Measurements from ENCODE around the gene IER5. TPM values are rescaled to one million over a fixed set of nuclear protein-coding genes. Genes with fewer than 3 reads are reported as not detected.

IER5 gene
- polyA plus RNA-seq, 1 experiment: 16.9 TPM

DNA sequence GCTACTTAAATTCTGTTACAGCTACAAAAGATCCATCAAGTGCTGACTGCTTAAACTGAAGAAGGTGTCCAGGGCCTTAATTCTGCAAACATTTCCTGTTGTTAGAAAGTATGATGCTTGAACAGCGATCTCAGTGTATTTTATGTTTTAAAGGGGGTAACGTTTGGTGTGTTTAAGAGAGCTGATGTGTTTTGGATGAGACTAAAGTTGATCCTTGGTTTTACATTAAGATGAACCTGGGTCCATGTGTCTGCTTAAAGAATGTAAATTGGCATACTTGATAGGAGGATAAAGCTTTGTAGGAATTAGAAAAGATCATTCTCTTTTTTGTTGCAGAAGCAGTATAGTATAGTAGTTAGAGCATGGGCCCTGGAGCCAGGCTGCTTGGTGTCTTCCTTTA lies 3.6 kb downstream of the IER5 start:
- POLR2A ChIA-PET: interaction anchor here (1.3 kb wide), 1 partner anchor 44 kb away, joined by 7 read pairs; no protein-coding TSS in a partner anchor
- CTCF ChIA-PET: interaction anchor here (1.0 to 10.3 kb wide), 6 partner anchors 10 to 94 kb away, joined by 3 to 111 read pairs (median 4); no protein-coding TSS in a partner anchor
- Histone ChIP-seq H3K36me3 (ENCODE audit: control insufficient read depth, insufficient read depth, low read length) (peaks cover 2% of the 10 kb centered on the region; the same call in 1 of the 2 replicates), H3K4me3 (ENCODE audit: low read depth, low read length) (peak overlapping the region; percentile 84), H3K27me3 (ENCODE audit: control insufficient read depth, insufficient read depth, low read length) (no peaks in the 10 kb centered on the region)
- TF ChIP-seq, protein P1, sequence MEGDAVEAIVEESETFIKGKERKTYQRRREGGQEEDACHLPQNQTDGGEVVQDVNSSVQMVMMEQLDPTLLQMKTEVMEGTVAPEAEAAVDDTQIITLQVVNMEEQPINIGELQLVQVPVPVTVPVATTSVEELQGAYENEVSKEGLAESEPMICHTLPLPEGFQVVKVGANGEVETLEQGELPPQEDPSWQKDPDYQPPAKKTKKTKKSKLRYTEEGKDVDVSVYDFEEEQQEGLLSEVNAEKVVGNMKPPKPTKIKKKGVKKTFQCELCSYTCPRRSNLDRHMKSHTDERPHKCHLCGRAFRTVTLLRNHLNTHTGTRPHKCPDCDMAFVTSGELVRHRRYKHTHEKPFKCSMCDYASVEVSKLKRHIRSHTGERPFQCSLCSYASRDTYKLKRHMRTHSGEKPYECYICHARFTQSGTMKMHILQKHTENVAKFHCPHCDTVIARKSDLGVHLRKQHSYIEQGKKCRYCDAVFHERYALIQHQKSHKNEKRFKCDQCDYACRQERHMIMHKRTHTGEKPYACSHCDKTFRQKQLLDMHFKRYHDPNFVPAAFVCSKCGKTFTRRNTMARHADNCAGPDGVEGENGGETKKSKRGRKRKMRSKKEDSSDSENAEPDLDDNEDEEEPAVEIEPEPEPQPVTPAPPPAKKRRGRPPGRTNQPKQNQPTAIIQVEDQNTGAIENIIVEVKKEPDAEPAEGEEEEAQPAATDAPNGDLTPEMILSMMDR (IDR thresholded peaks at IDR 0.05; ENCODE audit: insufficient read depth, low read depth, low read length): no peak
- DNase-seq (ENCODE audit: low read depth): no peak

GRCh38 chr1:181092883-181093458 lies 4.5 kb downstream of the IER5 start:
- DNase-seq (ENCODE audit: low read depth): no peak
- TF ChIP-seq, protein P1 (IDR thresholded peaks at IDR 0.05; ENCODE audit: insufficient read depth, low read depth, low read length): no peak
- Histone ChIP-seq H3K36me3 (ENCODE audit: control insufficient read depth, insufficient read depth, low read length) (peaks cover 2% of the 10 kb centered on the region; the same call in 1 of the 2 replicates), H3K4me3 (ENCODE audit: low read depth, low read length) (no peak overlapping the region), H3K27me3 (ENCODE audit: control insufficient read depth, insufficient read depth, low read length) (no peaks in the 10 kb centered on the region)
- CTCF ChIA-PET: interaction anchor here (1.4 to 10.3 kb wide), 3 partner anchors 43 to 54 kb away, joined by 3 to 111 read pairs (median 15); no protein-coding TSS in a partner anchor
- POLR2A ChIA-PET: no interaction called here

GRCh38 chr1:181094416-181095212 lies 6.1 kb downstream of the IER5 start:
- peak; percentile 75 for DNase-seq (ENCODE audit: low read depth)
- POLR2A ChIA-PET: interaction anchor here (0.6 kb wide), 1 partner anchor 41 kb away, joined by 3 read pairs; no protein-coding TSS in a partner anchor
- H3K4me3 ChIP-seq (ENCODE audit: low read depth, low read length): no peak overlapping the region

GRCh38 chr1:181095260-181095659 lies 6.8 kb downstream of the IER5 start:
- peaks cover 2% of the 10 kb centered on the region; the same call in 1 of the 2 replicates for H3K36me3 ChIP-seq (ENCODE audit: control insufficient read depth, insufficient read depth, low read length)
- H3K4me3 ChIP-seq (ENCODE audit: low read depth, low read length): no peak overlapping the region
- no peak for DNase-seq (ENCODE audit: low read depth)
- ChIA-PET CTCF (interaction anchor here (0.7 to 10.3 kb wide), 4 partner anchors 9 to 57 kb away, joined by 3 to 111 read pairs (median 8); no protein-coding TSS in a partner anchor), POLR2A (no interaction called here)
- TF ChIP-seq, protein P1 (IDR thresholded peaks at IDR 0.05; ENCODE audit: insufficient read depth, low read depth, low read length): no peak
- H3K27me3 ChIP-seq (ENCODE audit: control insufficient read depth, insufficient read depth, low read length): no peaks in the 10 kb centered on the region

More at GRCh38 chr1:181094416-181095212, 6.1 kb downstream of the IER5 start:
- TF ChIP-seq, protein P1 (IDR thresholded peaks at IDR 0.05; ENCODE audit: insufficient read depth, low read depth, low read length): no peak
- Histone ChIP-seq H3K36me3 (ENCODE audit: control insufficient read depth, insufficient read depth, low read length) (peaks cover 2% of the 10 kb centered on the region; the same call in 1 of the 2 replicates), H3K27me3 (ENCODE audit: control insufficient read depth, insufficient read depth, low read length) (no peaks in the 10 kb centered on the region)
- CTCF ChIA-PET: interaction anchor here (1.9 to 10.3 kb wide), 3 partner anchors 10 to 56 kb away, joined by 7 to 111 read pairs (median 8); no protein-coding TSS in a partner anchor

GRCh38 chr1:181095763-181096184 lies 7.3 kb downstream of the IER5 start:
- ChIA-PET POLR2A (interaction anchor here (0.5 to 1.9 kb wide), 3 partner anchors 10 to 46 kb away, joined by 3 to 12 read pairs (median 9); no protein-coding TSS in a partner anchor), CTCF (interaction anchor here (0.6 to 10.3 kb wide), 7 partner anchors 8 to 467 kb away, joined by 3 to 111 read pairs (median 3); no protein-coding TSS in a partner anchor)
- H3K36me3 ChIP-seq (ENCODE audit: control insufficient read depth, insufficient read depth, low read length): peaks cover 2% of the 10 kb centered on the region; the same call in 1 of the 2 replicates
- H3K27me3 ChIP-seq (ENCODE audit: control insufficient read depth, insufficient read depth, low read length): no peaks in the 10 kb centered on the region
- no peak overlapping the region for H3K4me3 ChIP-seq (ENCODE audit: low read depth, low read length)
- DNase-seq (ENCODE audit: low read depth): no peak
- TF ChIP-seq, protein P1 (IDR thresholded peaks at IDR 0.05; ENCODE audit: insufficient read depth, low read depth, low read length): no peak

Data from BJ (cell line).